PC-9 (cell line): Measurements from ENCODE around the gene CDH13. TPM values are rescaled to one million over a fixed set of nuclear protein-coding genes. Genes with fewer than 3 reads are reported as not detected.

Experiments used
- BruUV-seq: library from RNA; stranded (reverse); fragments of 400-500 nt; replicated peaks from 2 replicates; lab custom pipeline; 2021; lab: Mats Ljungman, UMichigan
- CTCF ChIA-PET: fragments of 300-600 bp; sonication (Branson Sonifier 250); formaldehyde crosslinking; loops from one replicate; lab custom pipeline; 2022; ENCODE audit warnings: antibody characterized with exemption; lab: Charles Lee
- POLR2A ChIA-PET: fragments of 300-600 bp; sonication (Branson Sonifier 250); formaldehyde crosslinking; loops from one replicate; lab custom pipeline; 2022; ENCODE audit warnings: antibody characterized with exemption; ENCODE audit not compliant: unreplicated experiment; lab: Charles Lee
- DNase-seq, 2 experiments: peaks; one replicate each; pipeline versions ENCODE4 v3.0.0 to v3.0.0-alpha.2; 2015 to 2022; ENCODE audit warnings: mixed read lengths in 1 of 2
- H2AFZ ChIP-seq: fragments of 200-600 bp; sonication (generic); 2 replicates; pipeline ENCODE4 v1.8.1; 2017; ENCODE audit warnings: antibody characterized with exemption
- H3F3A ChIP-seq: fragments of 200-600 bp; sonication (generic); 2 replicates; pipeline ENCODE4 v1.8.1; 2017; ENCODE audit warnings: antibody characterized with exemption, mild to moderate bottlenecking, low read depth; ENCODE audit not compliant: insufficient read depth
- H3K27ac ChIP-seq: fragments of 200-600 bp; sonication (generic); 2 replicates; pipeline ENCODE4 v1.6.1; 2016; ENCODE audit warnings: mixed run types
- H3K27me3 ChIP-seq: fragments of 200-600 bp; sonication (generic); 2 replicates; pipeline ENCODE4 v1.6.1; 2016; ENCODE audit warnings: low read depth, mixed run types; ENCODE audit not compliant: insufficient read depth
- H3K36me3 ChIP-seq: fragments of 200-600 bp; sonication (generic); 2 replicates; pipeline ENCODE4 v1.6.1; 2016; ENCODE audit warnings: low read depth, mixed run types
- H3K4me1 ChIP-seq: fragments of 200-600 bp; sonication (generic); replicated peaks from 2 replicates; pipeline ENCODE4 v1.6.1; 2016; ENCODE audit warnings: mixed run types; ENCODE audit not compliant: insufficient read depth
- H3K4me2 ChIP-seq: fragments of 200-600 bp; sonication (generic); 2 replicates; pipeline ENCODE4 v1.6.1; 2017; ENCODE audit warnings: mixed run types
- H3K4me3 ChIP-seq: fragments of 200-600 bp; sonication (generic); 2 replicates; pipeline ENCODE4 v1.6.1; 2016; ENCODE audit warnings: mixed run types
- H3K79me2 ChIP-seq: fragments of 200-600 bp; sonication (generic); 2 replicates; pipeline ENCODE4 v1.6.1; 2017; ENCODE audit warnings: low read depth, mixed run types
- H3K9me2 ChIP-seq: fragments of 200-600 bp; sonication (generic); 2 replicates; pipeline ENCODE4 v1.8.1; 2017; ENCODE audit warnings: mild to moderate bottlenecking; ENCODE audit not compliant: insufficient read depth
- H3K9me3 ChIP-seq: fragments of 200-600 bp; sonication (generic); 2 replicates; pipeline ENCODE4 v1.8.1; 2016; ENCODE audit warnings: low read depth; ENCODE audit not compliant: insufficient read depth
- H4K20me1 ChIP-seq: fragments of 200-600 bp; sonication (generic); 2 replicates; pipeline ENCODE4 v1.8.1; 2017; ENCODE audit not compliant: insufficient read depth
- EZH2 ChIP-seq: fragments of 200-600 bp; sonication (generic); IDR thresholded peaks from 2 replicates; pipeline ENCODE4 v1.8.0; 2017; ENCODE audit warnings: antibody characterized with exemption, low read depth
- intact Hi-C: fragments of 100-400 bp; cut with micrococcal nuclease; formaldehyde crosslinking; loops from one replicate; pipeline ENCODE4 v1.10.0; 2022; ENCODE audit not compliant: unreplicated experiment
- total RNA-seq: library from RNA; stranded (reverse); gene quantifications from 2 replicates; pipeline ENCODE4 v1.2.3, GENCODE V29; 2021
- TF ChIP-seq, protein P1 (sequence below): fragments of 200-600 bp; sonication (generic); conservative IDR thresholded peaks from 2 replicates; pipeline ENCODE4 v1.6.1; 2017; ENCODE audit warnings: mixed run types, antibody characterized with exemption, mild to moderate bottlenecking, moderate library complexity

CDH13 gene
- total RNA-seq, 1 experiment from 2014 or later = 0.24 TPM

- H4K20me1 ChIP-seq = no peaks in the 10 kb centered on the region
- no peak for DNase-seq
- no peak overlapping the region for H2AFZ ChIP-seq
- no peaks in the 10 kb centered on the region for H3K79me2 ChIP-seq
- H3K4me2 ChIP-seq = no peak overlapping the region
- intact Hi-C loops = no loop called here
- H3K27me3 ChIP-seq = peaks cover 16% of the 10 kb centered on the region; the same call in 1 of the 2 replicates
- no peak overlapping the region for H3K27ac ChIP-seq
- POLR2A ChIA-PET = no interaction called here
- H3K9me3 ChIP-seq = no peaks in the 10 kb centered on the region
- no peaks in the 10 kb centered on the region; the same call in 1 of the 2 replicates for H3K9me2 ChIP-seq
- H3K4me3 ChIP-seq = no peak overlapping the region
- H3K4me1 ChIP-seq = no peaks in the 10 kb centered on the region
- TF ChIP-seq, protein P1, sequence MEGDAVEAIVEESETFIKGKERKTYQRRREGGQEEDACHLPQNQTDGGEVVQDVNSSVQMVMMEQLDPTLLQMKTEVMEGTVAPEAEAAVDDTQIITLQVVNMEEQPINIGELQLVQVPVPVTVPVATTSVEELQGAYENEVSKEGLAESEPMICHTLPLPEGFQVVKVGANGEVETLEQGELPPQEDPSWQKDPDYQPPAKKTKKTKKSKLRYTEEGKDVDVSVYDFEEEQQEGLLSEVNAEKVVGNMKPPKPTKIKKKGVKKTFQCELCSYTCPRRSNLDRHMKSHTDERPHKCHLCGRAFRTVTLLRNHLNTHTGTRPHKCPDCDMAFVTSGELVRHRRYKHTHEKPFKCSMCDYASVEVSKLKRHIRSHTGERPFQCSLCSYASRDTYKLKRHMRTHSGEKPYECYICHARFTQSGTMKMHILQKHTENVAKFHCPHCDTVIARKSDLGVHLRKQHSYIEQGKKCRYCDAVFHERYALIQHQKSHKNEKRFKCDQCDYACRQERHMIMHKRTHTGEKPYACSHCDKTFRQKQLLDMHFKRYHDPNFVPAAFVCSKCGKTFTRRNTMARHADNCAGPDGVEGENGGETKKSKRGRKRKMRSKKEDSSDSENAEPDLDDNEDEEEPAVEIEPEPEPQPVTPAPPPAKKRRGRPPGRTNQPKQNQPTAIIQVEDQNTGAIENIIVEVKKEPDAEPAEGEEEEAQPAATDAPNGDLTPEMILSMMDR = no peak
- no peak for TF ChIP-seq EZH2
- H3F3A ChIP-seq = no peaks in the 10 kb centered on the region
- no peaks in the 10 kb centered on the region for H3K36me3 ChIP-seq
- CTCF ChIA-PET = no interaction called here
- no TSS peak for BruUV-seq
These were observed 766.0 kb downstream of the CDH13 start for GRCh38 chr16:83392743-83393142.

GRCh38 chr16:83393196-83393981, 766.6 kb downstream of the CDH13 start:
- DNase-seq = no peak
- H3K36me3 ChIP-seq = no peaks in the 10 kb centered on the region
- POLR2A ChIA-PET = no interaction called here
- BruUV-seq = no TSS peak
- H3K4me2 ChIP-seq = no peak overlapping the region
- peaks cover 16% of the 10 kb centered on the region; the same call in 1 of the 2 replicates for H3K27me3 ChIP-seq
- TF ChIP-seq, protein P1 = no peak; the same call in 1 of the 2 replicates
- no peak for TF ChIP-seq EZH2
- no peaks in the 10 kb centered on the region for H4K20me1 ChIP-seq
- no peak overlapping the region for H3K4me3 ChIP-seq
- H3K27ac ChIP-seq = no peak overlapping the region
- H3K79me2 ChIP-seq = no peaks in the 10 kb centered on the region
- H3K9me2 ChIP-seq = no peaks in the 10 kb centered on the region; the same call in 1 of the 2 replicates
- intact Hi-C loops = no loop called here
- H3F3A ChIP-seq = no peaks in the 10 kb centered on the region
- no peak overlapping the region for H2AFZ ChIP-seq
- no peaks in the 10 kb centered on the region for H3K9me3 ChIP-seq
- no peaks in the 10 kb centered on the region for H3K4me1 ChIP-seq
- CTCF ChIA-PET = no interaction called here

GRCh38 chr16:83397601-83398291, 771.0 kb downstream of the CDH13 start:
- no peaks in the 10 kb centered on the region for H3K27me3 ChIP-seq
- H2AFZ ChIP-seq = no peak overlapping the region
- ChIA-PET CTCF (no interaction called here), POLR2A (no interaction called here)
- no peak for DNase-seq
- TF ChIP-seq, protein P1 = no peak
- TF ChIP-seq EZH2 = no peak
- H3K4me2 ChIP-seq = no peak overlapping the region
- H4K20me1 ChIP-seq = no peaks in the 10 kb centered on the region
- BruUV-seq = no TSS peak
- no peaks in the 10 kb centered on the region for H3K9me2 ChIP-seq
- H3K9me3 ChIP-seq = no peaks in the 10 kb centered on the region
- no peak overlapping the region for H3K4me3 ChIP-seq
- intact Hi-C loops = no loop called here
- no peak overlapping the region for H3K27ac ChIP-seq
- H3K36me3 ChIP-seq = no peaks in the 10 kb centered on the region
- H3K79me2 ChIP-seq = no peaks in the 10 kb centered on the region
- no peaks in the 10 kb centered on the region for H3F3A ChIP-seq
- no peaks in the 10 kb centered on the region for H3K4me1 ChIP-seq
